ENCODE data around the gene DLGAP1. TPM values are rescaled to one million over a fixed set of nuclear protein-coding genes. Genes with fewer than 3 reads are reported as not detected.

Gene DLGAP1
- total and polyA plus RNA-seq, 2 experiments from 2014 or later = 3.1 to 6.5 TPM

GRCh38 chr18:3902676-3903075 is 552.4 kb downstream of the DLGAP1 start:
- no peaks in the 10 kb centered on the region for H3K27me3 ChIP-seq
- H3K4me1 ChIP-seq (ENCODE audit: insufficient read depth) = no peaks in the 10 kb centered on the region
- no peaks in the 10 kb centered on the region for H3K9me3 ChIP-seq (ENCODE audit: low read depth)
- H3K4me3 ChIP-seq = no peak overlapping the region
- TF ChIP-seq EZH2phosphoT487 (IDR thresholded peaks at IDR 0.05; ENCODE audit: low read depth, severe bottlenecking, unreplicated experiment) (no peak), EZH2 (IDR thresholded peaks at IDR 0.05; ENCODE audit: borderline replicate concordance) (no peak)
- TF ChIP-seq, protein P1, sequence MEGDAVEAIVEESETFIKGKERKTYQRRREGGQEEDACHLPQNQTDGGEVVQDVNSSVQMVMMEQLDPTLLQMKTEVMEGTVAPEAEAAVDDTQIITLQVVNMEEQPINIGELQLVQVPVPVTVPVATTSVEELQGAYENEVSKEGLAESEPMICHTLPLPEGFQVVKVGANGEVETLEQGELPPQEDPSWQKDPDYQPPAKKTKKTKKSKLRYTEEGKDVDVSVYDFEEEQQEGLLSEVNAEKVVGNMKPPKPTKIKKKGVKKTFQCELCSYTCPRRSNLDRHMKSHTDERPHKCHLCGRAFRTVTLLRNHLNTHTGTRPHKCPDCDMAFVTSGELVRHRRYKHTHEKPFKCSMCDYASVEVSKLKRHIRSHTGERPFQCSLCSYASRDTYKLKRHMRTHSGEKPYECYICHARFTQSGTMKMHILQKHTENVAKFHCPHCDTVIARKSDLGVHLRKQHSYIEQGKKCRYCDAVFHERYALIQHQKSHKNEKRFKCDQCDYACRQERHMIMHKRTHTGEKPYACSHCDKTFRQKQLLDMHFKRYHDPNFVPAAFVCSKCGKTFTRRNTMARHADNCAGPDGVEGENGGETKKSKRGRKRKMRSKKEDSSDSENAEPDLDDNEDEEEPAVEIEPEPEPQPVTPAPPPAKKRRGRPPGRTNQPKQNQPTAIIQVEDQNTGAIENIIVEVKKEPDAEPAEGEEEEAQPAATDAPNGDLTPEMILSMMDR (IDR thresholded peaks at IDR 0.05; ENCODE audit: poor library complexity) = no peak
- 85% methylated on average over 2 of the region's 2 CpGs for WGBS (ENCODE audit: low lambda C conversion rate, missing lambda C conversion rate)
- no peaks in the 10 kb centered on the region for H3K79me2 ChIP-seq
- no peak overlapping the region for H3K27ac ChIP-seq
- no peak overlapping the region for H2AFZ ChIP-seq
- no peak overlapping the region for H3K4me2 ChIP-seq
- no peak for DNase-seq (ENCODE audit: low spot score)
- H3K36me3 ChIP-seq (replicated peaks; ENCODE audit: insufficient read depth, low read depth) = no peaks in the 10 kb centered on the region
- no peaks in the 10 kb centered on the region for H4K20me1 ChIP-seq (ENCODE audit: insufficient read depth, poor library complexity, severe bottlenecking)
- no peaks in the 10 kb centered on the region for H3K9me2 ChIP-seq (replicated peaks; ENCODE audit: insufficient read depth)

GRCh38 chr18:3901811-3902210 is 553.3 kb downstream of the DLGAP1 start:
- H3K4me3 ChIP-seq = no peak overlapping the region
- DNase-seq (ENCODE audit: low spot score) = no peak
- 100% methylated on average over 2 of the region's 2 CpGs for WGBS (ENCODE audit: low lambda C conversion rate, missing lambda C conversion rate)
- H3K79me2 ChIP-seq = no peaks in the 10 kb centered on the region
- no peak overlapping the region for H3K4me2 ChIP-seq
- no peaks in the 10 kb centered on the region for H3K9me3 ChIP-seq (ENCODE audit: low read depth)
- H3K27ac ChIP-seq = no peak overlapping the region
- H3K9me2 ChIP-seq (replicated peaks; ENCODE audit: insufficient read depth) = no peaks in the 10 kb centered on the region
- no peak overlapping the region for H2AFZ ChIP-seq
- TF ChIP-seq, protein P1 (IDR thresholded peaks at IDR 0.05; ENCODE audit: poor library complexity) = no peak
- no peak for TF ChIP-seq EZH2phosphoT487 (IDR thresholded peaks at IDR 0.05; ENCODE audit: low read depth, severe bottlenecking, unreplicated experiment)
- TF ChIP-seq EZH2 (IDR thresholded peaks at IDR 0.05; ENCODE audit: borderline replicate concordance) = no peak
- H4K20me1 ChIP-seq (ENCODE audit: insufficient read depth, poor library complexity, severe bottlenecking) = no peaks in the 10 kb centered on the region
- H3K4me1 ChIP-seq (ENCODE audit: insufficient read depth) = no peaks in the 10 kb centered on the region
- no peaks in the 10 kb centered on the region for H3K27me3 ChIP-seq
- no peaks in the 10 kb centered on the region for H3K36me3 ChIP-seq (replicated peaks; ENCODE audit: insufficient read depth, low read depth)

DNA sequence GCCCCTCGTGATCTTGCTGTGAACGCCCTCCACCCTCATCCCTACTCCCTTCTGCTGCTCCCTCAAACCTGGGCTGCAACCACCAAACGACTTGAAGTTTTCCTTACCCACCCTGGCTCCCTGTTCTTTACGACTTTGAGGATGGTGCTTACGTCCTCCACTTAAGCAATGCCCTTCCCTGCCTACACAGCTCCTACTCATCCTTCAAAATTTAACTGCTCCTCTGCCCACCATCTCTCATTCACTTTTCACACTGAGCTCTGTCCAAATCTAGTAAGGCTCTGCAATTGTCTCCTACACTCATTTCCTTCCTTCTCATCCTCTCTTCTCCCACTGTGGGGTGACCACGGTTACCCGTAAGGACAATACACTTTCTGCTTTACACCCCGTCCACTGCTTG is 554.1 kb downstream of the DLGAP1 start:
- Histone ChIP-seq H3K36me3 (replicated peaks; ENCODE audit: insufficient read depth, low read depth) (no peaks in the 10 kb centered on the region), H3K4me3 (no peak overlapping the region), H2AFZ (no peak overlapping the region), H3K27ac (no peak overlapping the region), H3K27me3 (no peaks in the 10 kb centered on the region), H3K9me3 (ENCODE audit: low read depth) (no peaks in the 10 kb centered on the region), H4K20me1 (ENCODE audit: insufficient read depth, poor library complexity, severe bottlenecking) (no peaks in the 10 kb centered on the region), H3K79me2 (no peaks in the 10 kb centered on the region), H3K9me2 (replicated peaks; ENCODE audit: insufficient read depth) (no peaks in the 10 kb centered on the region), H3K4me1 (ENCODE audit: insufficient read depth) (no peaks in the 10 kb centered on the region), H3K4me2 (no peak overlapping the region)
- TF ChIP-seq, protein P1 (IDR thresholded peaks at IDR 0.05; ENCODE audit: poor library complexity) = no peak
- TF ChIP-seq EZH2 (IDR thresholded peaks at IDR 0.05; ENCODE audit: borderline replicate concordance) = no peak
- TF ChIP-seq EZH2phosphoT487 (IDR thresholded peaks at IDR 0.05; ENCODE audit: low read depth, severe bottlenecking, unreplicated experiment) = no peak
- 85% methylated on average over 8 of the region's 8 CpGs for WGBS (ENCODE audit: low lambda C conversion rate, missing lambda C conversion rate)
- DNase-seq (ENCODE audit: low spot score) = no peak

DNA sequence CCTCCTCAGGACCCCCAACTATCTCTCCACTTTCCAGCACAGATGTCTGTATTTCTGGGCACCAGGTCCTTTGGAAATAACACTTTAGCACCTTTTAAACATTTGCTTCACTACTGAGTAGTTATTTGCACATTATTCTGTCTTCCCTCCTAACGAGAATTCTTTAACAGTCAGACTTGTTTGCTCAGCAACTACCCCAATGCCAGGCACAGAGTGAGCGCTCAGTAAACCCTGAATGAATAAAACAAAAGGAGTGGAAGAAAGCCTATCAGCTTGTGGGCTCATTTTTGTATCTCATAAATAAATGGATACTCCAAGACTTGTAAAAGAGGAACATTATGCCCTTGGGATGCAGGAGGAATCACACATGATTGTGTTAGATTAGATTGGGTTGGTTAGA is 554.8 kb downstream of the DLGAP1 start:
- Histone ChIP-seq H4K20me1 (ENCODE audit: insufficient read depth, poor library complexity, severe bottlenecking) (no peaks in the 10 kb centered on the region), H3K27ac (no peak overlapping the region), H3K9me2 (replicated peaks; ENCODE audit: insufficient read depth) (no peaks in the 10 kb centered on the region), H3K36me3 (replicated peaks; ENCODE audit: insufficient read depth, low read depth) (no peaks in the 10 kb centered on the region), H3K4me2 (no peak overlapping the region), H3K4me1 (ENCODE audit: insufficient read depth) (no peaks in the 10 kb centered on the region), H3K27me3 (no peaks in the 10 kb centered on the region), H3K4me3 (no peak overlapping the region), H2AFZ (no peak overlapping the region), H3K79me2 (no peaks in the 10 kb centered on the region), H3K9me3 (ENCODE audit: low read depth) (no peaks in the 10 kb centered on the region)
- TF ChIP-seq EZH2 (IDR thresholded peaks at IDR 0.05; ENCODE audit: borderline replicate concordance) = no peak
- TF ChIP-seq, protein P1 (IDR thresholded peaks at IDR 0.05; ENCODE audit: poor library complexity) = no peak
- TF ChIP-seq EZH2phosphoT487 (IDR thresholded peaks at IDR 0.05; ENCODE audit: low read depth, severe bottlenecking, unreplicated experiment) = no peak
- DNase-seq (ENCODE audit: low spot score) = no peak
- 69% methylated on average over 2 of the region's 2 CpGs for whole genome bisulfite sequencing (ENCODE audit: low lambda C conversion rate, missing lambda C conversion rate)
